GM12878 (cell line): ENCODE measurements around the gene CDH4. TPM values are rescaled to one million over a fixed set of nuclear protein-coding genes. Genes with fewer than 3 reads are reported as not detected.

ENCODE experiments used
- ATAC-seq: fragments of 200-7000 bp; cut with Tn5 transposase; 3 replicates; pipeline ENCODE4 v1.9.1; 2020; ENCODE audit warnings: mild to moderate bottlenecking, moderate library complexity
- BruUV-seq: library from RNA; stranded (reverse); fragments of 400-500 nt; replicated peaks from 2 replicates; lab custom pipeline; 2021; lab: Mats Ljungman, UMichigan
- CTCF ChIA-PET: fragments of 300-600 bp; sonication (Branson Sonifier 250); formaldehyde crosslinking; extraction: SDS; loops from one replicate; lab custom pipeline; 2021; ENCODE audit warnings: inconsistent platforms; lab: Yijun Ruan, JAX
- POLR2A ChIA-PET: fragments of 350-600 bp; formaldehyde crosslinking; extraction: SDS; loops from one replicate; lab custom pipeline; 2021; ENCODE audit warnings: inconsistent platforms; lab: Charles Lee
- RAD21 ChIA-PET: fragments of 300-600 bp; sonication (Branson Sonifier 250); formaldehyde crosslinking; loops from one replicate; lab custom pipeline; 2023; ENCODE audit warnings: antibody characterized with exemption; ENCODE audit not compliant: unreplicated experiment; lab: Charles Lee
- SMC1A ChIA-PET: fragments of 300-600 bp; sonication (Branson Sonifier 250); formaldehyde crosslinking; loops from one replicate; lab custom pipeline; 2023; ENCODE audit not compliant: unreplicated experiment, uncharacterized antibody; lab: Charles Lee
- DNase-seq: peaks from one replicate; pipeline ENCODE4 v3.0.0-alpha.2; 2011; ENCODE audit warnings: low read depth, low spot score
- FAIRE-seq: peaks from 3 replicates; lab custom pipeline; 2011; peaks lifted over from hg19 to GRCh38; lab: Jason Lieb, UNC
- H2AFZ ChIP-seq: 2 replicates; pipeline ENCODE4 v1.6.0; 2011; ENCODE audit warnings: low read depth, low read length, control low read depth; ENCODE audit not compliant: control insufficient read depth
- H3K27ac ChIP-seq: 2 replicates; pipeline ENCODE4 v1.5.1; 2011; ENCODE audit warnings: control low read depth; ENCODE audit not compliant: control insufficient read depth, insufficient read depth
- H3K27me3 ChIP-seq, 2 experiments: replicated peaks in 1 of 2; 2 replicates each; pipeline versions ENCODE4 v1.6.0 to v1.6.1; 2011; ENCODE audit warnings: low read length in 1 of 2; ENCODE audit not compliant: control insufficient read depth in 2 of 2, insufficient read depth in 2 of 2
- H3K36me3 ChIP-seq, 2 experiments: 2 replicates each; pipeline ENCODE4 v1.5.1; 2011; ENCODE audit warnings: low read length in 1 of 2; ENCODE audit not compliant: control insufficient read depth in 2 of 2, insufficient read depth in 2 of 2
- H3K4me1 ChIP-seq: 2 replicates; pipeline ENCODE4 v1.6.1; 2011; ENCODE audit warnings: mild to moderate bottlenecking, low read length, moderate library complexity, mixed read lengths; ENCODE audit not compliant: control insufficient read depth, insufficient read depth
- H3K4me2 ChIP-seq: 2 replicates; pipeline ENCODE4 v1.6.0; 2011; ENCODE audit warnings: control low read depth; ENCODE audit not compliant: control insufficient read depth, insufficient read depth
- H3K4me3 ChIP-seq: fragments of 200-600 bp; sonication (generic); 2 replicates; pipeline ENCODE4 v1.5.1; 2016
- H3K79me2 ChIP-seq: 2 replicates; pipeline ENCODE4 v1.6.0; 2011; ENCODE audit warnings: low read length; ENCODE audit not compliant: control insufficient read depth, insufficient read depth
- H3K9ac ChIP-seq: 2 replicates; pipeline ENCODE4 v1.8.0; 2011; ENCODE audit warnings: low read length, control low read depth, mixed read lengths; ENCODE audit not compliant: control insufficient read depth, insufficient read depth
- H3K9me3 ChIP-seq: replicated peaks from 3 replicates; pipeline ENCODE4 v1.5.1; 2011; ENCODE audit warnings: mild to moderate bottlenecking, low read length; ENCODE audit not compliant: control insufficient read depth, insufficient read depth
- H4K20me1 ChIP-seq: 2 replicates; pipeline ENCODE4 v1.6.0; 2011; ENCODE audit not compliant: control insufficient read depth, insufficient read depth
- ATF2 ChIP-seq: IDR thresholded peaks from 2 replicates; pipeline ENCODE4 v1.6.1; 2012; ENCODE audit warnings: low read length, inconsistent platforms
- BMI1 ChIP-seq: fragments of 450-650 bp; IDR thresholded peaks from 2 replicates; pipeline ENCODE4 v1.6.1; 2016; ENCODE audit warnings: mild to moderate bottlenecking, moderate library complexity, borderline replicate concordance
- CEBPB ChIP-seq, 2 experiments: fragments of 150-350 bp in 1 of 2; IDR thresholded peaks; 2 replicates each; pipeline ENCODE4 v1.6.1; 2012 to 2014; ENCODE audit warnings: low read depth in 2 of 2, low read length in 2 of 2, borderline replicate concordance in 1 of 2, inconsistent platforms in 1 of 2
- CHD2 ChIP-seq: IDR thresholded peaks from 2 replicates; pipeline ENCODE4 v1.6.1; 2011; ENCODE audit warnings: low read depth, low read length, improper control_type of control experiment, borderline replicate concordance
- EP300 ChIP-seq, 2 experiments: fragments of 150-350 bp in 1 of 2; IDR thresholded peaks; 2 replicates each; pipeline ENCODE4 v1.6.1; 2011 to 2012; ENCODE audit warnings: low read depth in 2 of 2, low read length in 2 of 2, borderline replicate concordance in 1 of 2, improper control_type of control experiment in 1 of 2, inconsistent platforms in 1 of 2; ENCODE audit not compliant: control insufficient read depth in 1 of 2
- ETV6 ChIP-seq, 2 experiments: fragments of 450-650 bp in 1 of 2; IDR thresholded peaks in 1 of 2; conservative IDR thresholded peaks in 1 of 2; 2 replicates each; pipeline ENCODE4 v1.6.1; 2014; ENCODE audit warnings: antibody characterized with exemption in 1 of 2, borderline replicate concordance in 1 of 2, low read depth in 1 of 2, mild to moderate bottlenecking in 1 of 2, moderate library complexity in 1 of 2
- NR2C1 ChIP-seq: fragments of 450-650 bp; IDR thresholded peaks from 2 replicates; pipeline ENCODE4 v1.6.1; 2017; ENCODE audit warnings: antibody characterized with exemption, mild to moderate bottlenecking, moderate library complexity
- PAX5 ChIP-seq: IDR thresholded peaks from 2 replicates; pipeline ENCODE4 v1.6.1; 2011; ENCODE audit warnings: low read depth, low read length, borderline replicate concordance
- RB1 ChIP-seq: fragments of 450-650 bp; formaldehyde crosslinking; IDR thresholded peaks from 2 replicates; pipeline ENCODE4 v1.6.1; 2017; ENCODE audit warnings: mild to moderate bottlenecking, borderline replicate concordance
- RCOR1 ChIP-seq: conservative IDR thresholded peaks from 2 replicates; pipeline ENCODE4 v1.6.1; 2012; ENCODE audit warnings: low read depth, low read length, improper control_type of control experiment
- RUNX3 ChIP-seq: IDR thresholded peaks from 2 replicates; pipeline ENCODE4 v1.6.1; 2012; ENCODE audit warnings: low read length, inconsistent platforms
- SPI1 ChIP-seq: IDR thresholded peaks from 2 replicates; pipeline ENCODE4 v1.6.1; 2011; ENCODE audit warnings: low read depth, mild to moderate bottlenecking, low read length, moderate library complexity, borderline replicate concordance; ENCODE audit not compliant: insufficient read depth
- SREBF1 ChIP-seq: IDR thresholded peaks from 2 replicates; pipeline ENCODE4 v1.6.1; 2012; ENCODE audit warnings: mild to moderate bottlenecking, low read length
- WGBS: methylation state at CpG from one replicate; pipeline ENCODE4 v1.1.6; 2016; ENCODE audit warnings: low lambda C conversion rate; ENCODE audit not compliant: insufficient replicate concordance, insufficient coverage; ENCODE audit errors: missing lambda C conversion rate; 5-methylcytosine and 5-hydroxymethylcytosine counted together
- in situ Hi-C: fragments of 300-500 bp; cut with MboI; formaldehyde crosslinking; loops from 9 replicates; pipeline ENCODE4 v1.14.3; 2018; ENCODE audit warnings: mixed read lengths
- intact Hi-C: fragments of 100-400 bp; cut with micrococcal nuclease; formaldehyde crosslinking; loops from one replicate; pipeline ENCODE4 v1.14.2; 2022; ENCODE audit not compliant: unreplicated experiment
- polyA plus RNA-seq, 11 experiments: library from polyadenylated mRNA; depleted of rRNA in 4 of 11; unstranded in 6 of 11; stranded (reverse) in 5 of 11; fragments of >200 nt; fragmentation: Nextera tagmentation in 4 of 11; fragmentation: Illumina TruSeq in 1 of 11; extraction: Ambion mirVana in 4 of 11; extraction: Trizol in 1 of 11; gene quantifications; 1 replicate in 1 of 11; 2 replicates in 10 of 11; pipeline versions ENCODE4 v1.2.1 to v1.2.3, GENCODE V29; 2011 to 2016; ENCODE audit warnings: inconsistent platforms in 2 of 11, missing spikeins in 2 of 11, low read depth in 1 of 11
- total RNA-seq, 4 experiments: library from RNA; depleted of rRNA in 3 of 4; stranded (reverse); fragments of >200 nt in 3 of 4; fragmentation: Illumina TruSeq in 1 of 4; extraction: Trizol in 1 of 4; gene quantifications; 2 replicates each; pipeline versions ENCODE4 v1.2.1 to v1.2.3, GENCODE V29; 2013 to 2021
- TF ChIP-seq, protein P1 (sequence below): fragments of 450-650 bp; formaldehyde crosslinking; IDR thresholded peaks from 2 replicates; pipeline ENCODE4 v1.5.0; 2022; ENCODE audit warnings: mild to moderate bottlenecking, missing genetic modification characterization
- TF ChIP-seq, protein P2 (sequence below): fragments of 450-650 bp; IDR thresholded peaks from 2 replicates; pipeline ENCODE4 v1.6.1; 2016; ENCODE audit warnings: mild to moderate bottlenecking

The CDH4 gene
- total and polyA plus RNA-seq, 10 of the 15 experiments (the other 5 are each of a cell fraction or from before 2014, with no cell fraction given), result not detected

DNA sequence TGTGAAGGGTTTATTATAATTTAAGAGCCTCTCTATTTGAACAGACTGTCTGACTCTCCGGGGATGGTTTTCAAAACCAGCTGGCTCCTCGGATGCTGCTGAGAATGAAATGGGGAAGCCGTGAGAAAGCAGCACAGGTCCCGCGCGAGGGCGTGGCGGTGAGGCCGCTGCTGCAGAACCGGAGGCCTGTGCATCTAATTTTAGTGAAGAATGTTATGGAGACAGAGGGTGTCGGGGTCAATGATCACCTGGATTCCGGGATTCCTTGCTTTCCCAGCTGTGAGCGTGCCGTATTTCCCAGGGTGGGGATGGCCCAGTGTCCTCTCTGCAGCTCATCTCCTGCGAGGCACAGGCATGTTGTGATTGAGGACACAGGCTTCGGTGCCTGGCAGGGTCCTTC is 348.0 kb downstream of the CDH4 start:
- Histone ChIP-seq H3K4me1 (no peaks in the 10 kb centered on the region), H3K36me3 (no peaks in the 10 kb centered on the region)
- BruUV-seq, result no TSS peak
- in situ Hi-C loops, result no loop called here
- intact Hi-C loops, result no loop called here
- no peak for FAIRE-seq
- TF ChIP-seq, protein P1, sequence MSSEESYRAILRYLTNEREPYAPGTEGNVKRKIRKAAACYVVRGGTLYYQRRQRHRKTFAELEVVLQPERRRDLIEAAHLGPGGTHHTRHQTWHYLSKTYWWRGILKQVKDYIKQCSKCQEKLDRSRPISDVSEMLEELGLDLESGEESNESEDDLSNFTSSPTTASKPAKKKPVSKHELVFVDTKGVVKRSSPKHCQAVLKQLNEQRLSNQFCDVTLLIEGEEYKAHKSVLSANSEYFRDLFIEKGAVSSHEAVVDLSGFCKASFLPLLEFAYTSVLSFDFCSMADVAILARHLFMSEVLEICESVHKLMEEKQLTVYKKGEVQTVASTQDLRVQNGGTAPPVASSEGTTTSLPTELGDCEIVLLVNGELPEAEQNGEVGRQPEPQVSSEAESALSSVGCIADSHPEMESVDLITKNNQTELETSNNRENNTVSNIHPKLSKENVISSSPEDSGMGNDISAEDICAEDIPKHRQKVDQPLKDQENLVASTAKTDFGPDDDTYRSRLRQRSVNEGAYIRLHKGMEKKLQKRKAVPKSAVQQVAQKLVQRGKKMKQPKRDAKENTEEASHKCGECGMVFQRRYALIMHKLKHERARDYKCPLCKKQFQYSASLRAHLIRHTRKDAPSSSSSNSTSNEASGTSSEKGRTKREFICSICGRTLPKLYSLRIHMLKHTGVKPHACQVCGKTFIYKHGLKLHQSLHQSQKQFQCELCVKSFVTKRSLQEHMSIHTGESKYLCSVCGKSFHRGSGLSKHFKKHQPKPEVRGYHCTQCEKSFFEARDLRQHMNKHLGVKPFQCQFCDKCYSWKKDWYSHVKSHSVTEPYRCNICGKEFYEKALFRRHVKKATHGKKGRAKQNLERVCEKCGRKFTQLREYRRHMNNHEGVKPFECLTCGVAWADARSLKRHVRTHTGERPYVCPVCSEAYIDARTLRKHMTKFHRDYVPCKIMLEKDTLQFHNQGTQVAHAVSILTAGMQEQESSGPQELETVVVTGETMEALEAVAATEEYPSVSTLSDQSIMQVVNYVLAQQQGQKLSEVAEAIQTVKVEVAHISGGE (CRISPR knock-in tag), result no peak
- no peak for TF ChIP-seq CHD2
- TF ChIP-seq PAX5, result no peak
- no peak for TF ChIP-seq SREBF1
- TF ChIP-seq RCOR1, result no peak
- no peak for TF ChIP-seq ATF2
- TF ChIP-seq RUNX3, result no peak
- TF ChIP-seq ETV6 (conservative IDR thresholded peaks at IDR 0.05 in 1 of 2, IDR thresholded peaks at IDR 0.05 in 1 of 2; ENCODE audit: borderline replicate concordance in 1 of 2, low read depth in 1 of 2), result no peak
- no peak for TF ChIP-seq CEBPB (IDR thresholded peaks at IDR 0.05; ENCODE audit: borderline replicate concordance in 1 of 2, low read depth in 2 of 2, low read length in 2 of 2)
- no peak for TF ChIP-seq RB1
- no peak for TF ChIP-seq BMI1
- TF ChIP-seq, protein P2, sequence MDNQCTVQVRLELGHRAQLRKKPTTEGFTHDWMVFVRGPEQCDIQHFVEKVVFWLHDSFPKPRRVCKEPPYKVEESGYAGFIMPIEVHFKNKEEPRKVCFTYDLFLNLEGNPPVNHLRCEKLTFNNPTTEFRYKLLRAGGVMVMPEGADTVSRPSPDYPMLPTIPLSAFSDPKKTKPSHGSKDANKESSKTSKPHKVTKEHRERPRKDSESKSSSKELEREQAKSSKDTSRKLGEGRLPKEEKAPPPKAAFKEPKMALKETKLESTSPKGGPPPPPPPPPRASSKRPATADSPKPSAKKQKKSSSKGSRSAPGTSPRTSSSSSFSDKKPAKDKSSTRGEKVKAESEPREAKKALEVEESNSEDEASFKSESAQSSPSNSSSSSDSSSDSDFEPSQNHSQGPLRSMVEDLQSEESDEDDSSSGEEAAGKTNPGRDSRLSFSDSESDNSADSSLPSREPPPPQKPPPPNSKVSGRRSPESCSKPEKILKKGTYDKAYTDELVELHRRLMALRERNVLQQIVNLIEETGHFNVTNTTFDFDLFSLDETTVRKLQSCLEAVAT, result no peak
- TF ChIP-seq NR2C1, result no peak
- TF ChIP-seq EP300 (IDR thresholded peaks at IDR 0.05; ENCODE audit: borderline replicate concordance in 1 of 2, control insufficient read depth in 1 of 2, low read depth in 2 of 2, low read length in 2 of 2), result no peak
- no peak for TF ChIP-seq SPI1
- TF ChIP-seq, all 136 proteins: peak for 0
- Histone ChIP-seq H3K27me3 (no peaks in the 10 kb centered on the region), H3K27ac (no peak overlapping the region), H3K79me2 (no peaks in the 10 kb centered on the region), H3K9ac (no peak overlapping the region), H3K4me2 (no peak overlapping the region), H3K9me3 (peaks cover 4% of the 10 kb centered on the region; the same call in 1 of the 3 replicates), H4K20me1 (no peaks in the 10 kb centered on the region), H2AFZ (no peak overlapping the region), H3K4me3 (no peak overlapping the region)
- ChIA-PET SMC1A (no interaction called here), RAD21 (no interaction called here), POLR2A (no interaction called here), CTCF (no interaction called here)
- no peak for DNase-seq
- ATAC-seq, result no peak
- WGBS, result 51% methylated on average over 16 of the region's 16 CpGs
